DMS 273 treated with DMSO at 0.1 percent for 48 hours (cell line): ENCODE results near the gene TREML2.
"Not testable (repeated sequence)": the region's sequence is repeated elsewhere in the genome, so short reads cannot be mapped to it uniquely, and the experiment has no call there.

Experiments
- DNase-seq: peaks from one replicate; lab custom pipeline; 2025; lab: John Stamatoyannopoulos, UW

The TREML2 gene, protein sequence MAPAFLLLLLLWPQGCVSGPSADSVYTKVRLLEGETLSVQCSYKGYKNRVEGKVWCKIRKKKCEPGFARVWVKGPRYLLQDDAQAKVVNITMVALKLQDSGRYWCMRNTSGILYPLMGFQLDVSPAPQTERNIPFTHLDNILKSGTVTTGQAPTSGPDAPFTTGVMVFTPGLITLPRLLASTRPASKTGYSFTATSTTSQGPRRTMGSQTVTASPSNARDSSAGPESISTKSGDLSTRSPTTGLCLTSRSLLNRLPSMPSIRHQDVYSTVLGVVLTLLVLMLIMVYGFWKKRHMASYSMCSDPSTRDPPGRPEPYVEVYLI

DNA sequence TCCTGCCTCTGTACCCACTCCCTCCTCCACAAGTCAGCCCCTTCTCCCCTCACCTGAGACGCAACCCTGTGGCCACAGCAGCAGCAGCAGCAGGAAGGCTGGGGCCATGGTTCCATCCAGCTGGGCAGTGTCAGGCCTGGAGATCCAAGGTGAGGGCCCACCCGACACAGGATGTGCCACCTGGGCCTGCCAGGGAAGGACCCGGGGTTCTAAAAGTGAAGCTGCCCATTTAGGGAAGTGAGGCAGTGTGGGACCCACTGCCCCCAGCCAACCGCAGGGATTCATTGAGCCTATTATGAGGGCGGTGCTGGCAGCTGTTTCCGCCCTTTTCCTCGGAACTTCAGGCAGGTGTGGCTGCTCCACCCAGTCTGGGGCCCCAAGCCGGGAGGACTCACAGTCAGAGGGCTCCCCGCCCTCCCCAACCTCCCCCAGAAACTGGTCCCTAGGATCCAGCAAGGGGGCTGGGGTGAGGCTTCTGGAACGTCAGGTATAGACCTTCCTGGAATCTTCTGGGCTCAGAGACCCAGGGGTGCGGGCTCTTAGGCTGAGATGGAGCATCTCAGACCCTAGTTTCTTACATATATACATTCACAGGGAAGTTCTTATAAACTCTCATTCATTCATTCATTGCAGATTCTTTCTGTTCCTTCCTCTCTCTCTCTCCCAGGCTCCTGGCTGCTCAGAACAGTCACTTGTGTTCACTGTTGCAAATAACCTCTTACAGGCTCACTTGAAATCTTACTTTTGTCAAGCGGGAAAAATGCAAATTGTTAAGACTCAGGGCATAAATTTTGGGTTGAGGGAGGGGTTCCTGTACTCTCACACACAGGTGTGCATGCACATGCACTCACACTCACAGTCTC, at the start of gene TREML2:
Gene TREML2 (minus strand): TSS at position 249 of the 863 bp plus-strand sequence. CDS start 141 bp downstream, at position 108.
- DNase-seq = no peak

DNA sequence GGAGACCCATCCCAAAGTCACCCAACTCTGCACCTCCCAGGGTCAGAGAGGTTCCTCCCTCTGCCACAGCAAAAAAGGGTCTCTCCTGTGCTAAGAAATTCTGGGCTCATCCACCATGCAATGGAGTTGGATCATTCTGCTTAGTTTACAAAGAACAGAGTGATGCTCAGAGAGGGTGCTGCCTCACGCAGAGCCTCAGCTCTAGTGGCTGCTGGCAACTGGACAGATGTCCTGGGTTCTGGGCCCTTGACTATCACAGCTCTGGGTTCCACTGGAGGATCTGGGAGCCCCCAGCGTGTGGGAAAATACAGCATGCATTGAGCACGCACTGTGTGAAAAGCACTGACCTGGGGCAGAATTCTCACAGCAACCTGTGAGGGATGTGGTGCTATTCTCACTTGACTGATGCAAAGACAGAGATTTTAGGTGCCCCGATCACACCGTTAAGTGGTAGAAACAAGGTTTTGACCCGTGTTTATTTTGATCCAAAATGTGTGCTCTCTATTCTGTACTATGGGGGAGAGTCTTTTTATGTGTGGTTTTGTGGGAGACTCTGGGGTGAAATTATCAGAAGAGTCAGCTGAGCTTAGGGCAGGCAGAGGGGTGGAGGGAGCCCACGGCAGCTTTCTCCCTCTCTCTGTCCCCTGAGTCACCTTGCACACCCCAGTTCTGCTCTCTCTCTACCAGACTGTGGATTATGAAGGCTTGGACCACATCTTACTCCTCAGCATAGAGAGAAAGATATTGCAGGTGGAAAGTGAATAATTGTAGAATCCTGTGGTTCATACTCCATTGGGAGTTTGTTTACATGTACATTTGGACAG, 47.1 kb upstream of the TREML2 start:
- DNase-seq = no peak

DNA sequence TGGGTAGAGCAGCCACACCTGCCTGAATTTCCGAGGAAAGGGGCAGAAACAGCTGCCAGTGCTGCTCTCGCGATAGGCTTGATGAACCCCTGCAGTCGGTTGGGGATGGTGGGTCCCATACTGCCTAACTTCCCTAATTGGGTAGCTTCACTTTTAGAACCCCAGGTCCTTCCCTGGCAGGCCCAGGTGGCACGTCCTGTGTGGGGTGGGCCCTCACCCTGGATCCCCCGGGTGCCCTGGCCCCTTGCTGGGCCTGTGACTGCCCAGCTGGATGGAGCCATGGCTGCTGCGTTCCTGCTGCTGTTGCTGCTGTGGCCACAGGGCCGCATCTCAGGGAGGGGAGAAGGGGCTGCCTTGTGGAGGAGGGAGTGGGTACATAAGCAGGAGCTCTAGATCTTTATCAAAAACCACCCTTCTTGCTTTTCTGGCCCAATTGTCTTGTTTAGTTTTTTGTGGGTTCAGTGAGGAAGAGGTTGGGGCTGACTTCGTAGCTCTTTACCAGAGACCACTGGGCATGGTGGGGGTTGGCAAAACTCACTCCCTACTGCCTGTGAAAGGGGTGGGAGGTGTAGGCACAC, 46.4 kb upstream of the TREML2 start:
- DNase-seq = no peak

DNA sequence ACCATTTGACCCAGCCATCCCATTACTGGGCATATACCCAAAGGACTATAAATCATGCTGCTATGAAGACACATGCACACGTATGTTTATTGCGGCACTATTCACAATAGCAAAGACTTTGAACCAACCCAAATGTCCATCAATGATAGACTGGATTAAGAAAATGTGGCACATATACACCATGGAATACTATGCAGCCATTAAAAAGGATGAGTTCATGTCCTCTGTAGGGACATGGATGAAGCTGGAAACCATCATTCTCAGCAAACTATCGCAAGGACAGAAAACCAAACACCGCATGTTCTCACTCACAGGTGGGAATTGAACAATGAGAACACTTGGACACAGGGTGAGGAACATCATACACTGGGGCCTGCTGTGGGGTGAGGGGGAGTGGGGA, 45.6 kb upstream of the TREML2 start:
- DNase-seq = not testable (repeated sequence)

DNA sequence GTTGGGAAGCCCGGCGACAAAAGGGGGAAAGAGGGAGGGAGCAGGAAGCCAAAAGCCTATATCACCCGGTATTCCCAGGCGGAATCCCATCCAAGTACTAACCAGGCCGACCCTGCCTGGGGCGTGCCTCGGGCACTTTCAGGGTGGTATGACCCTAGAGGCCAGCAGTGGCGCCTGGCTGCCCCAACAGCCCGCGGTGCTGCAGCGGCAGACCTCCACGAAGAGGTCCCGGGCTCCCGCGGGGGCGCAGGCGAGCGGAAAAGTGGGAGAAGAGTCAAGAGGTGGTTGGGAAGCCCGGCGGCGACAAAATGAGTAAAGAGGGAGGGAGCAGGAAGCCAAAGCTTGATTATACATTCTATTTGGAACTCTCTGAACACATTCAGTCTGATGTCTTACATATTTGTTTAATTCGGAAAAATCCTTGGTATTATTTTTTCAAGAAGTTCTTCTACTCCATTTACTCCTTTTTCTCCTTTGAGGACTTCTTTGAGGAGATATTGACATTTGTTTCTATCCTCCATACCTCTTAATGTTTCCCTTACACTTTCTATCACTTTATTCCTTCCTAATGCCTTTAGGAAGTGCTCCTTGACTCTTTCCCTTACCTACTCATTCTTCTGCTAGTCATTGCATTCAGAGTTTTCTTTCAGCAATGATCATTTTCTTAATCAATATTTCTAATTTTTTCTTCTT, 38.7 kb upstream of the TREML2 start:
- no peak for DNase-seq

DNA sequence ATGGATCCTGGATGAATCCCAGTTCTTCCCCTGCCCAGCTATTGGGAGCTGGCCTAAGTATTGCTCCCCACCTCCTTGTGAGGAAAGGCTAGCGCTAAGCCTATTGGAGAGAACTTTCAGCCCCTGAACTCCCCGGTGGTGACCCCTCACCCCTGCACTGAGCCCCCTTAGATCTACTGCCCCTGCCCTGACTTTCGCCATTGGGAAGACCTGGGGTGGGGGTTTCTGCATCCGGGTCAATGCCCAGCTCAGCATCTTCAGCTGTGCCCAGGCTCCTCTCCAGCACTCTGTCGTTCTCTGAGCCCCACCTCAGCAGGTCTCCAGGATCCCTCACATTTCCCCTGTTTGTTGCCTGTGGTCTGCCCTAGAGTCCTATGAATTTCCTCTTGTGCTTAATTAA, 36.2 kb upstream of the TREML2 start:
- no peak for DNase-seq

DNA sequence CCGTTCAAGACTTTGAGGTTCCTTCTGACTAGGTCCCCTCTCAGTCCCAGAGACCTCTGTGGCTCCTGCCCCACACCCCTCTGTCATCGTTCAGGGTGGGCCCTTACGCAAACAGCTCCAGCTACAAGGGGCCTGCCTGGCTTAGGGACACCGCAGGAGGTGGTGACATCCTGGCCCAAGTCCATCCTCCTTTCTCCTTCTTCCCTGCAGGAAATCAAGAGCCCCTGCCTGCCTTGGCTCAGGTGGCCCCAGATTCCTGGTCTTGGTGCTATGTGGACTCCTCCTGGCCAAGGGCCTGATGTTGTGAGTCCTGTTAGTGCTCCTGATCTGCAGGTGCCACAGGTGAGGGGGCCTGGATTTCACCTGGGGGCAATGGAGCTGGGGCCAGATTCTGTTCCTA, 35.3 kb upstream of the TREML2 start:
- no peak for DNase-seq

DNA sequence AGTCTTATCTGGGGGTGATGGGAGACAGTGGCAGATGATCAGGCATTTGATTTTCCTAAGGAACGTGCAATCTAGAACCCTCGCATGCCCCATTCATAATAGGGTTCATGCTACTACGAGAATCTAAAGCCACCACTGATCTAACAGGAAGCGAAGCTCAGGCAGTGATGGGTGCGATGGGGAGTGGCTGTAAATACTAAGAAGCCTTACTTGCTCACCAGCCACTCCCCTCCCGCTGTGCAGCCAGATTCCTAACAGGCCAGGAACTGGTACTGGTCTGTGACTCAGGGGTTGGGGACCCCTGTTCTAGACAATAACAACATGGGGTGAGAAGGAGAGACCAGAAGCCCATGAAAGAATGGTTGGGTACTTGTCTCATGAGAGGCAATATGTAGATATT, 31.7 kb upstream of the TREML2 start:
- no peak for DNase-seq

DNA sequence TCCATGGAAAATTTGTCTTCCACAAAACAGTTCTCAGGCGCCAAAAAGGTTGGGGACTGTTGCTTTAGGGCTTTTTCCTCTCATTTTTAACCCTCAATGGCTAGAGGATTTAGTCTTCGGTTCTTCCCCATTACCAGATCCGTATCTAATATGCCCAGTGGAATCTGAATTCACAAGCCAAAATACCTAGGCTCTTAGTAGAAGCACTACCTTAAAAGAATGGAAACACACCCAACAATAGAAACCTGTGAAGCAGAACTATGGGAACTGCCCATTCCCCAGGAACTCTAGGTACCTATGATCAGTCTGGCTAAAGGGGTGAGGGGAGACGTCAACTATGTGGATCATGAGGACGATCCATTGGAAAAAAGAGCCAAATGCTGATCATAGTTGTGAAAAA, 30.3 kb upstream of the TREML2 start:
- no peak for DNase-seq

DNA sequence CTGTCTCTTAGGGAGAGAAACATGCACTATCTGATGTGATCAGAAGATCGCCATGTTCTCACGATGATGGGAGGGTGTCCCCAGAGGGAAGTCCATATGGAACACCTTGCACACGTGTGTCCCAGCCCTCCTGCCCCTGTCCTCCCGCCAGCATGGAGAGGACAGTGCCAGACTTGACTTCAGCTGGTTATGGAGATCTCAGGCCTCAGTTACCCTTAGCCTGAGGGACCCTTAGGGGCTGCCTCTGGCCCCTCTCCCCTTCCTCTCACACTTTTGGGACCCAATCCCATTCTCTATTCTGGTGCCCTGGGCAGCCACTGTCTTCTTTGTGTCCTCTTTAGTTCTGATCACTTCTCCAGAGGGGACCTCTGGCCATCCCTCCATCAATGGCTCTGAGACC, 28.8 kb upstream of the TREML2 start:
- no peak for DNase-seq

DNA sequence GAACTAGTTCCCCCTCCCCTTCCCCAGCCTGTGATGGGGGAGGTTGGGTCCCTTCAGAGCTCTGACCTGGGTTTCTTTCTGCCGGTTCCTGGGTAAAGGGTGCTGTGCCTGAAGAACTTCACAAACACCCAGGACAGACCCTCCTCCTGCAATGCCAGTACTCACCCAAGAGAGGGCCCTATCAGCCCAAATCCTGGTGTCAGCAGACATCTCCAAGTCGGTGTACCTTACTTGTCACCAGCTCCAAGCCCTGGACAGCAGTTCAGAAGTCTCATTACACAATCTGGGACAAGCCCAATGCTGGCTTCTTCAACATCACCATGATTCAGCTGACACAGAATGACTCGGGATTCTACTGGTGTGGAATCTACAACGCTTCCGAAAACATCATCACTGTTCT, 27.7 kb upstream of the TREML2 start:
- DNase-seq = no peak

DNA sequence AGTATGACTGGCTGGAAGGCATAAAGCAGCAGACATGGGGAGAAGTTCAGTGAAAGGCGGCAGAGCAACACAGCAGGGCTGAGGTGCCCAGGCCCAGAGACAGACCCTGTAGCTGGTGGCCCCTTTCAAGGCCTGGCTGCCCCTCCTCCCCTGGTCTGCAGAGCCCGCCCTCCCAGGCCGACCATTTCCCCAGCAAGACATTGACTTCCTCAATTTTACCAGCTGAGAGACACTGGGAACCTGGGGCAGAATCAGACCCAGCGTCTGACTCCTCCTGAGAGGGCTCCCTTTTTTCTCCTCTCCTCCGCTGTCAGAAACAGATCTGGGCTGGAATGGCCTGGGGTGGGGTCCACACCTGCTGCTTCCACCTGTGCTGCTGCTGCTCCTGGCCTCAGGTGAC, 27.1 kb upstream of the TREML2 start, which contains the start of gene TREML4:
Gene TREML4 (plus strand): TSS at position 254 of the 400 bp plus-strand sequence. CDS start 79 bp downstream, at position 333.
- no peak for DNase-seq

DNA sequence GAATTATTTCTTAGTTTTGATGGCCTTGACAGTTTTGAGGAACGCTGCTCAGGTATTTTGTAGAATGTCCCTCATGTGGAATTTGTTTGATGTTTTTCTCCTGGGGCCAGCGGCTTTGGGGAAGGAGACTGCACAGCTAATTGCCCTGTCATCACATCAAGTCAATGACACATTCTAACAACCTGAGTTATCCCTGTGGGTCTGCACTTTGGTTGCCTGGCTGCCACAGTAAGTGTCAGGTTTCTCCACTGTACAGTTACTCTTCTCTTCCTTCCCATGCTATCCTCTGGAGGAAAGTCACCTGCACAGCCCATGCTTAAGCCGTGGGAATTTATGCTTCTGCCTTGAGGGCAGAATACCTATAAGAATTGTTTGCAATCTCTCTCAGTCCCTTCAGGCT, 25.8 kb upstream of the TREML2 start:
- no peak for DNase-seq

DNA sequence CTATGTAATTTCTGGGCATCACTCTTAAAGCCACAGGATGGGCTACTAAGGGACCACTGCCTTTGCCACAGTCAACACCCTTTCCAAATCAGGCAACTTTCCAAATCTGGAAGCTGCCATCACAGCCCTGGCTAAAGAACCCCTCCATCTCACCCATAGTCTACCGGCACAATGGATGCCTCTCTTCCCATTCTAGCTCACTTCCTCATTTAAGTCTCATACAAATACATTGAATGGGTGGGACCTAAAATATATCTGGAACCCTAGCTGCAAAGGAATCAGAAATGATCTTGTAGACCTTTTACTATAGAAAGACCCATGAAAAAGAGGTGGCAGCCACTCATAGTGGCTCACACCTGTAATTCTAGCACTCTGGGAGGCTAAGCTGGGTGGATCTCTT, 23.9 kb upstream of the TREML2 start:
- DNase-seq = no peak

DNA sequence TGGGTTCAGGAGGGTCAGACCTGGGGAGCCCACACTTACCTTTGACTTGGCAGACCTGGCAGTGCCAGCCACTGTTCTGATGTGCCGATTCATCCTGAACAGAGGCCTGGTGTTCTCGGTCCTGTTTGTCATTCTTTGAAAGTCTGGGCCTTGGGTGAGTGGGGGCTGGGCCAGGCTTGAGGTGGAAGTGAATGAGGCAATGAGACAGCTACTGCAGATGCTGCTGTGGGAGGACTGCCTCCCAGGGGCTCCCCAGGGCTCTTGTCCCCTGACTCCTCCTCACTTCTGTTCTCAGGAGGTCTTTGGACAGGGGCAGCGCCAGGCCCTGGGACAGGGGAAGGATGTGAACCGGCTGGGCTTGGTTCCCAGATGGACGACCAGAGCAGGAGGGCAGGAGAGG, 21.6 kb upstream of the TREML2 start:
- no peak for DNase-seq

DNA sequence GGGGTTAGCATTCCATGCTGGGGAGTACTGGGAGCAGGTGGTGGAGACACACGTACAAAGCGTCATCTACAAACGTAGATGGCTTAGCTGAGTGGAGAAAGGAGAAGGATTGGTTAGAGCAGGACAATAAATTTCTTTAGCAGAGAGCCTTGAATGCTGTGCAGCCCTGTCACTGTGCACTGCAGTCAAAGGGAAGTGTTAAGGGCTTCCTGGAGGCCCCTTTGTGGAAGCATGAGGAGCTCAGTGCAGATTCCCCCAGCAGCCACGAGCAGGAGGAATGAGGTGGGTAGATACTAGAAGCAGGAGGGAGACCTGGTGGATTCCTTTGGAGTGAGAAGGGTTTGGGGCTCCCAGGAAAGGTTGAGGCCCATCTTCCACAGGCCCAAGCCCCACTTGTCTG, 21.1 kb upstream of the TREML2 start:
- DNase-seq = no peak

DNA sequence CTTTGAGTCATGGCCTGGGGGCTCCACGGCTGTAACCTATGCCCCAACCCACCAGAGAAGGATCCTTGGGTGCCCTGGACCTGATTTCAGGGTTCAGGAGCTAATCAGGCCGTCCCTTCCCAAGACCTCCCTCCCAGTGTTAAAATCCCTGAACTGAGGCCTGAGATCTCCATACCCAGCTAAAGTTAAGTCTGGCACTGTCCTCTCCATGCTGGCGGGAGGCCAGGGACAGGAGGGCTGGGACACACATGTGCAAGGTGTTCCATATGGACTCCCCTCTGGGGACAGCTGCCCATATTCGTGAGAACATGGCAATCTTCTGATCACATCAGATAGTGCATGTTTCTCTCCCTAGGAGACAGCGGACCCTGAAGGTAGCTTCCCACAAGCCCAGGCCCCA, 15.7 kb upstream of the TREML2 start:
- DNase-seq = no peak

DNA sequence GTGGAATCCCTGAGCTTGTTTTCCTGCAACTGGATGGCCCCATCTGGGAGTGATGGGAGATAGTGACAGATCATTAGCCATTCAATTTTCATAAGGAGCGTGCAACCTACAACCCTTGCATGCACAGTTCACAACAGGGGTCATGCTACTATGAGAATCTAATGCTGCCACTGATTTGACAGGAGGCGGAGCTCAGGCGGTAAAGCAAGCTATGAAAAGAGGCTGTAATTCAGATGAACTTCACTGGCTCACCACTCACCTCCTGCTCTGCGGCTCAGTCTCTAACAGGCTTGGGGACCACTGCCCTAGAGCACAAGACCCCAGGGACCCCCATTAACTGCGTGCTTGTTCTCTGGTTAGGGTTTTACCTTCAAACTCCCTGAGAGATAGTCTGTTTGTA, 14.8 kb upstream of the TREML2 start:
- no peak for DNase-seq

DNA sequence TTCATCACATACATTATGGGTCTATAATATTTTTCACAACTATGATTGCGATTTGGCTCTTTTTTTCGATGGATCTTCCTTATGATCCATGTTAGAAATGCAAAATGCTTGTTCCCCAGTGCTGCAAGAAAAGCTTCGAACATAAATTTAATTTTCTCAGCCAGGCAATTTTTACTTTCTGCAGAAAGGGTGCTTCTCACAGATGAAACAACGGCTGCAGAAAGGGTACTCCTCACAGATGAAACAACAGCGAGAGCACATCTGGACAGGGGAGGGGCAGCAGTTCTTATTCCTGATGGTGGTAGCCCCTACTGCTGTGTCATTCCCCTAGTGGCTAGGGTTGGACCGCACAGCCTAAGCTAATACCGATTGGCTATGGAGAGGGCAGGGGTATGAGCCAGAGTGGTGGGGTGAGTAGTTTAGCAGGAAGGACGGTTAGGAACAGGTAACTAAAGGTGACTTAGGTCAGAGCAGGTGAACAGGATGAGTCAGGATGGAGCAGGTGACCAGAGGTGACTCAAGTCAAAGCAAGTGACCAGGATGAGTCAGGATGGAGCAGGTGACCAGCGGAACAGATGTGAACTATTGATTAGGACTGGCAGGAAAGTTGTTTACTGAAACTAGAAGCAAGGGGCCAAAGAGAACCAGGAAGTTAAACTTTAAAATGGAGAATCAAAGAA, 13.8 kb upstream of the TREML2 start:
- DNase-seq = no peak

DNA sequence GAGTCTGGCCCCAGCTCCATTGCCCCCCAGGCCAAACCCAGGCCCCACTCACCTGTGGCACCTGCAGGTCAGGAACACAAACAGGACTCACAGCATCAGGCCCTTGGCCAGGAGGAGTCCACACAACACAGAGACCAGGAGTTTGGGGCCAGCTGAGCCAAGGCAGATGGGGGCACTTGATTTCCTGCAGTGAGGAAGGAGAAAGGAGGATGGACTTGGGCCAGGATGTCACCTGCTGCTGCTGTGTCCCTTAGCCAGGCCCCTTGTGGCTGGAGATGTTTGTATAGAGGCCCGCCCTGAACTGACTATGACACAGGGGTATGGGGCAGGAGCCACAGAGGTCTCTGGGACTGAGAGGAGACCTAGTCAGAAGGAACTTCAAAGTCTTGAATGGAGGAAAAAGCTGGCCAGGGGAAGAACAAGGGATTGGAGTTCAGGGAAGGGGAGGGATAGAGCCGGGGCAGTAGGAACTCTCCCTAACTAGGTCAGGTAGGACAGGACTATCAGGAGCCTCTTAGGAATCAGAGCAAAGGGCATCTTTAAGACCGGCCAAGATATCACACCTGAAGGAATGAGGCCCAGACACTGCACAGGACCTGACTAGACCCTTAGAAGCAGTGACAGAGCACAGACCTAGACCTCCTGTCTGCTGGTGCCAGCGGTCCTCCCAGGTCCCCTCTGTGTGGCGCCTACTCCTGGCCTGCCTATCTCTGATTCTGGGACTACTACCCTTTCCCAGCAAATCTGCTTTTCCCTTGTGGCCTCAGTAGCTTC, 8.8 kb upstream of the TREML2 start:
- DNase-seq = no peak
